HG03064 (cell line): ENCODE results near the gene FN1.

ENCODE experiments used
- ATAC-seq: cut with Tn5 transposase; IDR thresholded peaks from one replicate; pipeline ENCODE4 v1.9.1; 2021; ENCODE audit warnings: low read depth; ENCODE audit not compliant: unreplicated experiment

FN1 gene

GRCh38 chr2:215390550-215390913 lies 45.3 kb downstream of the FN1 start:
- ATAC-seq, result no peak

DNA sequence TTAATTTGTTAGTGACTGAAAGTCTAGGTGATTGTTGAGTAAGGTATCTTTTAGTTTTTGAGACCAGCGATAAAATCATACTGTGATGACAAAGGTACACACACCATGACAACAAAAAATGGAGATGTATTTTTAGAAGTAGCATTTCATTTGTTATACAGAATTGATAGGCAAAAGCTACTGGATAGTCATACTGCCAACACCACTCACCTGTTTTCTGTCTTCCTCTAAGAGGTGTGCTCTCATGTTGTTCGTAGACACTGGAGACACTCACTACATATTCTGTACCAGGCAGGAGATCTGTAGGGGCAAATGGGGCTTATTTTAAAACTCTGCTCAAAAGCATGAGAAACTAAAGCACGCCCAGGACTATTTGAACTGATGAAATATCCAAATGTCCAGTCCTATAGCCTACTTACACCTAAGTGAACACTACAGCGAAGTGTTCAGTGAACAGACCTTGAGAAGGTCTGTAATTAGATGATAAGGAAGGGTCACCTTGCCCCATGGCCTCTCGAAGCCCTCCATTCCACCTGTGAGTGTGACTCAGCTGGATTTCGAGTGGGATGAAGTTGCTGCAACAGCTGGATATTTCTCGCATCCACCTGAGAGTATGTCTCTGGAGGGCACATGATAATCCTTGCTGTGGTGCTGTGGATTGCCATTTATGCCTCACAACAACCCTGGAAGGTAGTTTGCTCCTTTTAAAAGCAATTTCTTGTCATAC lies 47.7 kb downstream of the FN1 start:
- no peak for ATAC-seq

- no peak for ATAC-seq
These were observed 49.3 kb downstream of the FN1 start for GRCh38 chr2:215386566-215386965.

DNA sequence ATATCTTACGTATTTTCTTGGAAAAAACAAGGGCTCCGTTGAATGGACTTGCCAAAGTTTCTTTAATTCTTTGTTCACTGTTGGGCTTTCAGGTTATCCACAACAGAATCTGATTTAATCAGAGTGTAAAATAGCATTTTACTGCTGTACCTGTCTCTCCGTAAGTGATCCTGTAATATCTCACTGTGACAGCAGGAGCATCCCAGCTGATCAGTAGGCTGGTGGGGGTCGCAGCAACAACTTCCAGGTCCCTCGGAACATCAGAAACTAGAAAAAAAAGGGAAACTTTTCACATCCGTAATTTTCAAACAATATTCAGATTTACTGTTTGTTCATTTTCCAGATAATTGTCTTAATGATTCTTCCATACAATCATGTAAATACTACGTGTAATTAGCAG lies 51.2 kb downstream of the FN1 start:
- no peak for ATAC-seq

- ATAC-seq, result no peak
These were observed 52.1 kb downstream of the FN1 start for GRCh38 chr2:215383652-215384279.

GRCh38 chr2:215382480-215382879 lies 53.4 kb downstream of the FN1 start:
- ATAC-seq, result no peak

DNA sequence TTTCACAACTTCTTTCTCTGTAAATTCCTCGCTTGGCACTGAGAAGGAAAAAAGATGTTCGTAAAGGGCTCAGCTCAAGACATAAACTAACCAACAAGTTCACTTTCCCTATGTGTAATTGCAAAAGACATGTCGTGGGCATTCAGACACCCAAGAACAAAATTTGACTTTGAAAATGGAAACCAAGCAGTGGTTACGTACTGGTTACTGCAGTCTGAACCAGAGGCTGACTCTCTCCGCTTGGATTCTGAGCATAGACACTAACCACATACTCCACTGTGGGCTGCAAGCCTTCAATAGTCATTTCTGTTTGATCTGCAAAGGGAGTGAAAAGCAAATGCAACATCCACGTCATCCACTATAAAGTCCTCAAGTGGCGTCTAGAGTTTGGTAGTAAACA lies 53.9 kb downstream of the FN1 start:
- ATAC-seq, result no peak

DNA sequence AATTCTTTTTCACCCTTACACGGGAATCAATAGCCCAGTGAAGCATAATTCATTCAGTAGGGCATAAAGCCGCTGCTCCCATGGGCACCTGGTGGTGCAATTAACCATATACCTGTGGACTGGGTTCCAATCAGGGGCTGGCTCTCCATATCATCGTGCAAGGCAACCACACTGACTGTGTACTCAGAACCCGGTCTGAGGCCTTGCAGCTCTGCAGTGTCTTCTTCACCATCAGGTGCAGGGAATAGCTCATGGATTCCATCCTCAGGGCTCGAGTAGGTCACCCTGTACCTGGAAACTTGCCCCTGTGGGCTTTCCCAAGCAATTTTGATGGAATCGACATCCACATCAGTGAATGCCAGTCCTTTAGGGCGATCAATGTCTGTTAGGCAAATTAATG lies 55.2 kb downstream of the FN1 start:
- ATAC-seq, result no peak

DNA sequence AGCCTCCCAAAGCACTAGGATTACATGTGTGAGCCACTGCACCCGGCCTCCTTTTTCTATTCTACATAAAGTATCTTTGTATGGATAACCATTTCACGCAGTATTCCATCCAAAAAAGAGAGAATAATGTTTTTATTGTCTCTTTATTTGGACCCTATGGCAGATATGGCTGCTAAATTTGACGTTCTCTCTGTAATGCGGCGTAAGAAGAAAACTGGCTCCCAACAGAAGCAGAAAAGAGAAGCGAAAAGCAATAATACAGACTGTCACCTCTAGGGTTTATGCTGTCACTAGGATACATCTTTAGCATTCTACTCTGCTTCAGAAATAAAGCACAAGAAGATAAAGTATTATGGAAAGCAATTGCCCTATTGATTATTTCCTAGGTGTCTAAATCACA lies 55.9 kb downstream of the FN1 start:
- ATAC-seq, result no peak

GRCh38 chr2:215379039-215379438 lies 56.8 kb downstream of the FN1 start:
- ATAC-seq, result no peak

GRCh38 chr2:215378045-215378444 lies 57.8 kb downstream of the FN1 start:
- no peak for ATAC-seq

- ATAC-seq, result no peak
These were observed 58.6 kb downstream of the FN1 start for GRCh38 chr2:215377283-215377682.

GRCh38 chr2:215376103-215376780 lies 59.6 kb downstream of the FN1 start:
- ATAC-seq, result no peak

GRCh38 chr2:215375467-215375830 lies 60.4 kb downstream of the FN1 start:
- no peak for ATAC-seq

GRCh38 chr2:215374642-215375466 lies 61.0 kb downstream of the FN1 start:
- ATAC-seq, result no peak

DNA sequence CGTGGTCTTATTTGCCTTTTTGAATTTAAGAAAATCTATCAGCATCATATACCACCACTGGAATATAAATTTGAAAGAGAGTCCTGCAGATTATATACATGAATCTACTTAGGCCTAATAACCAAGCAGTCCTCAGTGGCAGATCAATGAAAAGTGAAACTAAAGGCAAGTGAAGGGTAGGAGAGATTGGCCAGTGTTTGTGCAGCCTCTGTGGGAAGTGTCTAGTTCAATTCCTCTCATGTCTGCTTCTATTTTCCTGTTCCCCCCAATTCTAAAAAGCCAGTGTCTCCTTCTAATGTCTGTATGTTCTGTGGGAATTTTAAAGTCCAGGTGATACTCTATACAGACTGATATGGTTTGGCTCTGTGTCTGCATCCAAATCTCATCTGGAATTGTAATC lies 61.9 kb downstream of the FN1 start:
- ATAC-seq, result no peak

- ATAC-seq, result no peak
These were observed 62.8 kb downstream of the FN1 start for GRCh38 chr2:215372968-215373649.

DNA sequence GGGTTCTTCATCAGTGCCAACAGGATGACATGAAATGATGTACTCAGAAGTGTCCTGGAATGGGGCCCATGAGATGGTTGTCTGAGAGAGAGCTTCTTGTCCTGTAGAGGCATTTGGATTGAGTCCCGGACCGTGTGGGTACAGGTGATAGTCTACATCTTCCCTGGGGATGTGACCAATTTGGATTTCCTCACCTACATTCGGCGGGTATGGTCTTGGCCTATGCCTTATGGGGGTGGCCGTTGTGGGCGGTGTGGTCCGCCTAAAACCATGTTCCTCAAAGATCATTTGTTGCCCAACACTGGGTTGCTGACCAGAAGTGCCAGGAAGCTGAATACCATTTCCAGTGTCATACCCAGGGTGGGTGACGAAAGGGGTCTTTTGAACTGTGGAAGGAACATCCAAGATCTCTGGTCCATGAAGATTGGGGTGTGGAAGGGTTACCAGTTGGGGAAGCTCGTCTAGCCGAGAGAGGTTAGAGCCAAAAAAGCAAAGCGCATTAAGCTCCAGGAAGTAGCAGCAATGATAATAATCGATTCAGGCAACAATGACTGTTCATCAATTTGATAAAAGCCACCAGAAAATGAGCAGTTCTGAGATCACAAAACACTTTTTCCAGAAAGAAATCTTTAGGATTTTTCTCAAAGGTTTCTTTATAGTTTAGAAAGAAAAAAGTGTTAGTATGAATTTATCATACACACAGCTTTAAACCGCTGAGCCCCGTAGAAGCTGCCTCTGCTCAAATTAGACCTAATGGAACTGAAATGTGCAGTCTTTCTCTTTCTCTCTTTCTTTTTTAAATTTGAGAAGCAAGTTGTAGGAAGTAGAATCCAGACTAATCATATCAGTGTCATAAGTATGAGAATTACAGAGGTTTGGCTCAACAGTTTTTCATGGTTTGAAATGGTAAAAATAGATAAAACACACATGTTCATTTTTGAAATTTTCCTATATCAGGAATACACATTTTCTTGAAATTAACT lies 63.7 kb downstream of the FN1 start:
- no peak for ATAC-seq
